ENCODE results near the gene FSTL4.
"Not testable (repeated sequence)": the region's sequence is repeated elsewhere in the genome, so short reads cannot be mapped to it uniquely, and the experiment has no call there.

DNA sequence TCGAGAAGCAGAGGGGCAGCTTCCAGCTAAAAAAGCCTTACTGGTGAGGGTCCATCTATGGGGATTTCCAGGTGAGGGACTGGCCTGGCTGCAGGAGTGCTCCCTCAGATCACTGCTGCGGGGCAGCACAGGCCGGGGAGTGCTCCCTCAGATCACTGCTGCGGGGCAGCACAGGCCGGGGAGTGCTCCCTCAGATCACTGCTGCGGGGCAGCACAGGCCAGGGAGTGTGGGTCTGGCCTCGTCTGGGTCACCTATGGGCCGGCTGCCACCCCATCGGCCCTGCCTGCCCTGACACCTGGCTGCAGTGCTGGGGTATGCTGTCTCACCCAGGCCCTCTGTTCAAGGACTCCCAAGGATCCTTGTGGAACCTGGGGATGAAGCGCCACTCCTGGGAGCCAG lies 167.1 kb downstream of the FSTL4 start:
- TF ChIP-seq HNF4G (IDR thresholded peaks at IDR 0.05; ENCODE audit: borderline replicate concordance, low read depth, low read length); HNF4G (CRISPR knock-in tag; IDR thresholded peaks at IDR 0.05; ENCODE audit: borderline replicate concordance, low read depth); SMAD1 (CRISPR knock-in tag; IDR thresholded peaks at IDR 0.05; ENCODE audit: borderline replicate concordance, low read depth); CBX5 (CRISPR knock-in tag; IDR thresholded peaks at IDR 0.05; ENCODE audit: borderline replicate concordance); ZNF510 (CRISPR knock-in tag; IDR thresholded peaks at IDR 0.05; ENCODE audit: low read depth); TCF7L2 (IDR thresholded peaks at IDR 0.05; ENCODE audit: low read depth, low read length); FOXK1 (CRISPR knock-in tag; IDR thresholded peaks at IDR 0.05; ENCODE audit: borderline replicate concordance, low read depth); ZNF644 (CRISPR knock-in tag; IDR thresholded peaks at IDR 0.05; ENCODE audit: low read depth); KDM1A (CRISPR knock-in tag; IDR thresholded peaks at IDR 0.05): not testable (repeated sequence)

All from HepG2 (cell line).